Upper lobe of right lung (tissue), 1 donor: ENCODE results near the gene LCN10. TPM values are rescaled to one million over a fixed set of nuclear protein-coding genes. Genes with fewer than 3 reads are reported as not detected.

Experiments
- ATAC-seq: fragments of 200-7000 bp; cut with Tn5 transposase; one replicate; pipeline ENCODE4 v1.9.1; 2020; ENCODE audit warnings: mild to moderate bottlenecking, moderate library complexity
- DNase-seq: peaks from one replicate; pipeline ENCODE4 v3.0.0-alpha.2; 2020
- H3K27ac ChIP-seq: fragments of 200-600 bp; one replicate; pipeline ENCODE4 v1.8.0; 2022
- H3K27me3 ChIP-seq: fragments of 200-600 bp; one replicate; pipeline ENCODE4 v1.8.0; 2022; ENCODE audit warnings: mild to moderate bottlenecking
- H3K36me3 ChIP-seq: fragments of 200-600 bp; one replicate; pipeline ENCODE4 v1.8.0; 2022
- H3K4me1 ChIP-seq: fragments of 200-600 bp; one replicate; pipeline ENCODE4 v1.8.0; 2022
- H3K4me3 ChIP-seq: fragments of 200-600 bp; one replicate; pipeline ENCODE4 v1.8.0; 2022; ENCODE audit warnings: mild to moderate bottlenecking
- H3K9me3 ChIP-seq: fragments of 200-600 bp; one replicate; pipeline ENCODE4 v1.8.0; 2022
- intact Hi-C: fragments of 100-400 bp; cut with DNase I; formaldehyde crosslinking; loops from one replicate; pipeline ENCODE4 v1.11.0; 2022
- total RNA-seq: library from RNA; stranded (reverse); fragmentation: NEBNext Ultra II Directional; extraction: Animal tissue kit (Norgen Biotek cat#: 25700); gene quantifications from one replicate; pipeline ENCODE4 v1.2.1, GENCODE V29; 2021
- TF ChIP-seq, protein P1 (sequence below): fragments of 200-600 bp; IDR thresholded peaks from one replicate; pipeline ENCODE4 v1.8.0; 2022; ENCODE audit warnings: antibody characterized with exemption
- donor health status: DM: no; HTN: yes; CAD: no; lungs with severe emphysema.

Gene LCN10
- total RNA-seq, 1 donor from 2014 or later = 11.2 TPM

DNA sequence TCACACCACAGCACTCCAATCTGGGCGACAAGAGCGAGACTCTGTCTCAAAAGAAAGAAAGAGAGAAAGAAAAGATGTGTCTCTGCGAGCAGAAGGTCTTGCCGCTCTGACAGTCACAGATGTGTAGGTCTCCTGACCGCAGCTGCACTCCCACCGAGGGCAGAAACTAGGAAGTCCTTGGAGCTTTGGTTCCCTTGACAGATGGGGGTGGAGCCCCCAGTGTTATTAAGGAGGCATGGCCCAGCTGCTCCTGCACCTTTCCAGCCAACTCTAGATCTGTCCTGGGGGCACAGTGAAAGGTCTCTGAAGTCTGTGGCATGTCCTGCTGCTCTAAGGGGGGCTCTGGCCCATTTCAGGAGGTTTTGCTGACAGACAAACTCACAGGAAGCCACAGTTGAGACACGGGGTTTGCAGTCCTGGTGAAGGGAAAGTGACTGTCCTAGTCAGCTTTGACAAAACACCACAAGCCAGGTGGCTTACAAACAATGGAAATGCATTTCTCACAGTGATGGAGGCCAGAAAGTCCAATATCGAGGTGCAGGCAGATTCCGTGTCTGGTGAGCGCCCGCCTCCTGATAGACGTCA lies 39.4 kb downstream of the LCN10 start:
- no peak overlapping the region for H3K27ac ChIP-seq
- no peaks in the 10 kb centered on the region for H3K27me3 ChIP-seq
- DNase-seq = no peak
- TF ChIP-seq, protein P1, sequence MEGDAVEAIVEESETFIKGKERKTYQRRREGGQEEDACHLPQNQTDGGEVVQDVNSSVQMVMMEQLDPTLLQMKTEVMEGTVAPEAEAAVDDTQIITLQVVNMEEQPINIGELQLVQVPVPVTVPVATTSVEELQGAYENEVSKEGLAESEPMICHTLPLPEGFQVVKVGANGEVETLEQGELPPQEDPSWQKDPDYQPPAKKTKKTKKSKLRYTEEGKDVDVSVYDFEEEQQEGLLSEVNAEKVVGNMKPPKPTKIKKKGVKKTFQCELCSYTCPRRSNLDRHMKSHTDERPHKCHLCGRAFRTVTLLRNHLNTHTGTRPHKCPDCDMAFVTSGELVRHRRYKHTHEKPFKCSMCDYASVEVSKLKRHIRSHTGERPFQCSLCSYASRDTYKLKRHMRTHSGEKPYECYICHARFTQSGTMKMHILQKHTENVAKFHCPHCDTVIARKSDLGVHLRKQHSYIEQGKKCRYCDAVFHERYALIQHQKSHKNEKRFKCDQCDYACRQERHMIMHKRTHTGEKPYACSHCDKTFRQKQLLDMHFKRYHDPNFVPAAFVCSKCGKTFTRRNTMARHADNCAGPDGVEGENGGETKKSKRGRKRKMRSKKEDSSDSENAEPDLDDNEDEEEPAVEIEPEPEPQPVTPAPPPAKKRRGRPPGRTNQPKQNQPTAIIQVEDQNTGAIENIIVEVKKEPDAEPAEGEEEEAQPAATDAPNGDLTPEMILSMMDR = no peak
- no peak overlapping the region for H3K4me3 ChIP-seq
- H3K4me1 ChIP-seq = peaks cover 8% of the 10 kb centered on the region
- H3K9me3 ChIP-seq = no peaks in the 10 kb centered on the region
- H3K36me3 ChIP-seq = no peaks in the 10 kb centered on the region
- intact Hi-C loops = no loop called here
- peak; percentile 56 for ATAC-seq

DNA sequence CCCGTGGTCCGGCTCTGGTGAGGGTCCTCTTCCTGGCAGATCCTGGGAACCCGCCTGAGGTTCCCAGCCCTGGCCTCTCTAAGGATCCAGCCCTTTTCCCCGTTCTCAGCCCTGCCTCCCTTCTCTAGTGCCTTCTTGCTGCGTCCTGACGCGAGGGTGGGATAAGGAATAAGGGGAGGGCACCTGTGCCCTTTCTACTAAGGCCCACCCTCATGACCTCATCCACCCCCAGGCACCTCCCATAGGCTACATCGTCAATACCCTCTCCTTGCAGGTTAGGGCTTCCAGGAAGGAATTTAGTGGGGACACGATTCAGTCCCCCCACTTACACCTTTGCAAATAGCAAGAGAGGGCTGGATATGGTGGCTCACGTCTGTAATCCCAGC lies 41.1 kb downstream of the LCN10 start:
- Histone ChIP-seq H3K4me3 (no peak overlapping the region), H3K4me1 (peaks cover 14% of the 10 kb centered on the region), H3K36me3 (no peaks in the 10 kb centered on the region), H3K27me3 (no peaks in the 10 kb centered on the region), H3K27ac (no peak overlapping the region), H3K9me3 (no peaks in the 10 kb centered on the region)
- TF ChIP-seq, protein P1 = no peak
- ATAC-seq (no peak), DNase-seq (no peak)
- intact Hi-C loops = no loop called here

DNA sequence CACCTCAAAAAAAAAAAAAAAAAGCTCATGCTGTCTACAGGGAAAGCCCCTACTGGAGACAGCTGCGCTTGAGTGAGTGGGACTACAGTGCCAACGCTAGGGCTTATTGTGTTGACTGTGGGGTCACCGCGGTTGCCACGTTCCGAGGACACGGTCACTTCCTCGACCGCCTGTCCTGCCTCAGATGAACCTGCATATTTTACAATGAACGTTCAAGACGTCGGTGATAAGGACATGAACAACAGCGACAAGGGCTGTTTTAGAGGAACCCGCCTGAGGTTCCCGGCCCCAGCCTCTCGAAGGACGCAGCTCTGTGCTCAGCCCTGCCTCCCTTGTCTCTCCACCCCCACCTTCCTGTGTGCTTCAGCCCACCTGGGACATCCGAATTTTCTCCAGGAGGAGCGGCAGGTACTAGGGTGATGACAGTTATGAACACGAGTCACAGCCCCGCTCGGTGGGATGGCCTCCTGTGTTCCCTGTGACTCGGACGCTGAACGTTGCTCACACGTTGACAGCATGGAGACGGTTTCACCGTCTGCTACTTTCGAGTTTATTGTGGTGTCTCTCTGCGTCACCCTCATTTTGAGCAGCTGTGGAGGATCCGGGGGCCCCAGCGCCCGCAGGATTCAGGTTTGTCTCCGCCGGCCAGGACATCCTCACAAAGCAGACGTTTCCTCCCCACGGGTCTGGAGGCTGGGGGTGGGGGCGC lies 41.6 kb downstream of the LCN10 start:
- ATAC-seq = peak; percentile 44
- H3K27me3 ChIP-seq = no peaks in the 10 kb centered on the region
- H3K36me3 ChIP-seq = no peaks in the 10 kb centered on the region
- H3K9me3 ChIP-seq = no peaks in the 10 kb centered on the region
- TF ChIP-seq, protein P1 = no peak
- peak overlapping the region; percentile 19 for H3K4me3 ChIP-seq
- intact Hi-C loops = no loop called here
- peak; percentile 64 for DNase-seq
- H3K4me1 ChIP-seq = peaks cover 14% of the 10 kb centered on the region
- H3K27ac ChIP-seq = no peak overlapping the region

DNA sequence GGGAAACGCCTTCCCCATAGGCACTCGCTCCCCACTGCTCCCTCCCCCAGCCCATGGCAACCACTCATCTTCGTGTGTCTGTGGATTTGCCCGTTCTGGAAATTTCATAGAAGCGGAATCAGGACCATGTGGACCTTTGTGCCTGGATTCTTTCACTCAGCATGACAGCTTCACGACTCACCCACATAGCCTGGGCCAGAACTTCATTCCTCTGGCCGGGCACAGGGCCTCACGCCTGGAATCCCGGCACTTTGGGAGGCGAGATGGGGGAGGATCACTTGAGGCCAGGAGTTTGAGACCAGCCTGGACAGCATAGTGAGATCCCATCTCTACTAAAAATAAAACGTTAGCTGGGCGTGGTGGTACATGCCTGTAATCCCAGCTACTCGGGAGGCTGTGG lies 42.4 kb downstream of the LCN10 start:
- TF ChIP-seq, protein P1 = no peak
- intact Hi-C loops = no loop called here
- Histone ChIP-seq H3K4me1 (peaks cover 14% of the 10 kb centered on the region), H3K27ac (no peak overlapping the region), H3K9me3 (no peaks in the 10 kb centered on the region), H3K27me3 (no peaks in the 10 kb centered on the region), H3K36me3 (no peaks in the 10 kb centered on the region), H3K4me3 (no peak overlapping the region)
- no peak for ATAC-seq
- no peak for DNase-seq

DNA sequence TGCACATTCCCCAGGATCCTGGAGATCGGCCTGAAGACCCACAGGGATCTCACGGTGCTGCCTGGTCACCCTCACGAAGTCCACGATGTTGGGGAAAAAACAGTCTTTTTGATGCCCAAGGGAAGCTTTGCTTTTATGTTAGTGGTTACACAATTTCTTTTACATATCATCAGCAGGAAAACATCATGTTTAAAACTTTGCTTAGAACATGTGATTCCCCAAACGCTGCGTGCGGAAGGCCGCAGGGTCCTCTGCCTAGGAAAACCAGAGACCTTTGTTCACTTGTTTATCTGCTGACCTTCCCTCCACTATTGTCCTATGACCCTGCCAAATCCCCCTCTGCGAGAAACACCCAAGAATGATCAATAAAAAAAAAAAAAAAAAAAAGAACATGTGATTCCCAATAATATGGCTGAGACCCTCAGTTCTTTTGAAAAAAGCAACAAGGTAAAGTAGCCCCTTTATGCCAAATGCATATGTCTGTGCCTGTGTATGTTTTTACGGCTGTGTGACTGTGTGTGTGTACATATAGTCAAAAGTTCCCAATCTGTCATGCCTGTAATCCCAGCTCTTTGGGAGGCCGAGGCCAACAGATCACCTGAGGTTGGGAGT lies 44.0 kb downstream of the LCN10 start:
- ATAC-seq = no peak
- intact Hi-C loops = no loop called here
- no peaks in the 10 kb centered on the region for H3K27me3 ChIP-seq
- no peak overlapping the region for H3K4me3 ChIP-seq
- H3K36me3 ChIP-seq = no peaks in the 10 kb centered on the region
- TF ChIP-seq, protein P1 = no peak
- DNase-seq = no peak
- H3K9me3 ChIP-seq = no peaks in the 10 kb centered on the region
- H3K27ac ChIP-seq = no peak overlapping the region
- peaks cover 26% of the 10 kb centered on the region for H3K4me1 ChIP-seq
